H4 (cell line): ENCODE measurements around the gene ABCA5. TPM values are rescaled to one million over a fixed set of nuclear protein-coding genes. Genes with fewer than 3 reads are reported as not detected.
"Not testable (repeated sequence)": the region's sequence is repeated elsewhere in the genome, so short reads cannot be mapped to it uniquely, and the experiment has no call there.

Experiments used
- DNase-seq: peaks from one replicate; pipeline ENCODE4 v3.0.0-alpha.2; 2015; ENCODE audit warnings: low spot score
- total RNA-seq: library from RNA; depleted of rRNA; stranded (reverse); fragments of >200 nt; shearing (Covaris generic); gene quantifications from 2 replicates; pipeline ENCODE4 v1.2.3, GENCODE V29; 2014

ABCA5 gene
- total RNA-seq, 1 experiment from 2014 or later: 2.7 TPM

DNA sequence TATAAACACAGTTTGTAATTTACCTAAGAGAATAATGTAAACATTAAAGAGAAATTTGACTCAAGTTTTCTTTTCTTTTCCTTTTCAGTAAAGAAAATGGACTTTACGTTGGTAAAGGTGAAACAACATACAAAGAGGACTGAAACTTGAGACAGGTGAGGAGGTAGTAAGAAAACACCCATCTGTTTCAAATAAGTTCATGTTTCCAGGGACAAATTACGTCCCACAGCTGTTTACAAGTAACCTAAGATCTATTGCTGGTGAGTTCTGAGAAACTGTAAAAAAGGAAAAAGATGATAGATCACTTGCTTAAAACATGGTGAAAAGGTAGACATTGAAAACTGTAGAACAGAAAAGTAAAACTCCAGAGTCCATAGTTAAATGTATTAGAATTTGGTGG lies 4.8 kb upstream of the ABCA5 start:
- DNase-seq: no peak

- DNase-seq: no peak
These were observed 415 bp downstream of the ABCA5 start for GRCh38 chr17:69326377-69327059.

GRCh38 chr17:69325518-69326376 lies 1.2 kb downstream of the ABCA5 start:
- DNase-seq: no peak

- DNase-seq: no peak
These were observed 3.1 kb downstream of the ABCA5 start for GRCh38 chr17:69323806-69324205.

DNA sequence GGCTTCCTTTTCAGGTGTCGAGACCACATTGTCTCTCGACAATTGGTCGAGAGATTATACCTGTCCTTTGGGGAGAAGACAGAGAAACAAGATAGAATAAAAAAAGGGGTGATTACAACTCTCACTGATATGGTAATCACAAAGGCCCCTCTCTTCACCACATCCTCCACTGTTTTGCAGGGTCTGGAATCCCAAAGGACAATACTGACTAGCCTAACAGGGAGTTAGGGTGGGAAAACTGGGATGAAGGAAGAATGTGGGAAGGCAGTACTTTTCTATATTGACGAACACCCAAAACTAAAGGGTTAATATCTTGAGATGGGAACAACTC lies 6.1 kb downstream of the ABCA5 start:
- no peak for DNase-seq

GRCh38 chr17:69320210-69320907 lies 6.6 kb downstream of the ABCA5 start:
- no peak for DNase-seq

DNA sequence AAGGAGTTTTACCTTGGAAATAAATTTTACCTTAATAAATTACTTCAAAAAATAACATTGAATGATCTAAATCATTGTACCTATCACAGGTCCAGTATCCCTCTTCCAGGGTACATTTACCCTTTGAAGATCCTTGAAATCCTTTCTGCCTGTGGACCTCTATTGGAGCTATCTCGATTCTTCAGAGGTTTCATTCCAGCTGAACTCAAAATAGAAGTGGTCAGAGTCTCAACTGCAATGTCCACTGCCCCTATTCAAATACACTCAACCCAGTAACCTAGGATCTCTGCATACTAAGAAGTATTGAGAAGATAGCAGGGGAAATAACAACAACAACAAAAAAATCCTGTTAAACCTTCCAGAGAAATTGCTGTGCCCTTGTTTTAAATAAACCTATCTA lies 9.3 kb downstream of the ABCA5 start:
- DNase-seq: no peak

- no peak for DNase-seq
These were observed 12.5 kb downstream of the ABCA5 start for GRCh38 chr17:69314246-69315065.

DNA sequence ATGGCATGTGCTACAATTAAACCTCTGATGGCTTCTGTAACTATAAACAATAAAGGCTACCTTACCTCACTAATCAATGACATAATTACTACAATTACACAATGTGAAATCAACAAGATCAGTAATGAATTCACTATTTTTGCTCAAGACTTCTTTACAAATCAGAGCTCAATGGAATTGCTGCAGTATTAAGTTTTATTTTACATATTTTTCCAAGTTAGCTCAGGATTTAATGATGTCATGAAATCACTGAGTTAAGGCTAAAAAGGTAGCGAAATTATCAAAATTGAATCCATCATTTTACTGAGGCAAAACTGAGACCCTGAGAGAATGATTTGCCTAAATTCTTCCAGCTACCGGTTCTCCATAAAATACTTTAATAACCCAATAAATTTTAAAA lies 21.8 kb downstream of the ABCA5 start:
- DNase-seq: no peak

GRCh38 chr17:69302682-69303081 lies 24.3 kb downstream of the ABCA5 start:
- DNase-seq: no peak

- DNase-seq: no peak
These were observed 26.7 kb downstream of the ABCA5 start for GRCh38 chr17:69300222-69300621.

DNA sequence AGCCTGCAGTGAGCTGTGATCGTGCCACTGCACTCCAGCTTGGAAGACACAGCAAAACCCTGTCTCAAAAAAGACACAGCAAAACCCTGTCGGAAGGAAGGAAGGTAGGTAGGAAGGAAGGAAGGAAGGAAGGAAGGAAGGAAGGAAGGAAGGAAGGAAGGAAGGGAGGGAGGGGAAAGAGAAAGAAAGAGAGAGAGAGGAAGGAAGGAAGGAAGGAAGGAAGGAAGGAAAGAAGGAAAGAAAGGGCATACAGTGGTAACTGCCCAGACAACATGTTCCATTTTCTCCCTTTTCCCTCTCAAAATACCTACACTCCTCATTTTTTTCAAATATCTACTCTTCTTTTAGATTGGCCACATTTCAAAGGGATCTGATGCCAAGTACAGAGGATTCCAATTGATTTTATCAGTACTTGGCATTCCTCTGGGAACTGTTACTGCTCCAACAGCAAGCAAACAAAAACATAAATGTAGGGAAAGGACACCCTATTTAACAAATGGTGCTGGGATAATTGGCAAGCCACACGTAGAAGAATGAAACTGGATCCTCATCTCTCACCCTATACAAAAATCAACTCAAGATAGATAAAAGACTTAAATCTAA lies 28.7 kb downstream of the ABCA5 start:
- not testable (repeated sequence) for DNase-seq

- DNase-seq: no peak
These were observed 39.8 kb downstream of the ABCA5 start for GRCh38 chr17:69287168-69287567.

GRCh38 chr17:69286257-69286656 lies 40.7 kb downstream of the ABCA5 start:
- DNase-seq: no peak

GRCh38 chr17:69284646-69285045 lies 42.3 kb downstream of the ABCA5 start:
- no peak for DNase-seq

GRCh38 chr17:69282002-69282401 lies 44.9 kb downstream of the ABCA5 start:
- DNase-seq: no peak

DNA sequence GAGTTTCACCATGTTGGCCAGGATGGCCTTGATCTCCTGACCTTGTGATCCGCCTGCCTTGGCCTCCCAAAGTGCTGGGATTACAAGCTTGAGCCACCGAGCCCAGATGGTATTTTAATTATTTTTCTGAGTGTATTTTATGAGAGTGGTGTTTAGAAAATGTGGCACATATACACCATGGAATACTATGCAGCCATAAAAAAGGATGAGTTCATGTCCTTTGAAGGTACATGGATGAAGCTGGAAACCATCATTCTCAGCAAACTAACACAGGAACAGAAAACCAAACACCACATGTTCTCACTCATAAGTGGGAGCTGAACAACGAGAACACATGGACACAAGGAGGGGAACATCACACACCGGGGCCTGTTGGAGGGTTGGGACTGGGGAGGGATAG lies 50.7 kb downstream of the ABCA5 start:
- DNase-seq: not testable (repeated sequence)

DNA sequence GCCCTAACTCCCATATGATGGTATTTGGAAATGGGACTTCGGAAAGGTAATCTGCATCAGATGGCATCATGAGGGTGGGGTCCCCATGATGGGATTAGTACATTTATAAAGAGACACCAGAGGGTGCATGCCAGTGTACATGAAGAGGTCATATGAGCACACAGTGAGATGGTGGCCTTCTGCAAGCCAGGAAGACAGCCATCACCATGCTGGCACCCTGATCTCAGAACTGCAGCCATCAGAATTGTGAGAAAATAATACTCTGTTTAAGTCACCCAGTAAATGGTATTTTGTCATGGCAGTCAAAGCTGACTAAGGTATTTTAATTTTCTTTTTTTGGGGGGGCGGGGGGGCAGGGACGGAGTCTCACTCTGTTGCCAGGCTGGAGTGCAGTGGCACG lies 51.2 kb downstream of the ABCA5 start:
- DNase-seq: no peak

DNA sequence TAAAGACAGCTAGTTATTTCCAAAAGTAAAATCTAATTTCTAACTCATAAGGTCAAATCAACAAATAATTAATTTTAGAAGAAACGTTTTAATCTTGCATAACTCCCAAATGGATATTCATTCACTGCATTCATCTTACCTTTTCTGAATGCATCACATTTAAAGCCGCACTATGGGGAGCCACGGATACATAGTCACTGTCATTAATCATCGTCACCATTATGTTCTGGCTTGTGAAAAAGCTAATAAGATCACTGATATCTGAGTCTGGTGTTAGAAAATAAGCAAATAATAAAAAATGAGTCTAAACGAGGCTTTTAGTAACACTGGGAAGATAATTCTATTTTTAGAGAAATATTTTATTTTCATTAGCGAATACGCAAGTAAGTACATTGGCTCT lies 55.9 kb downstream of the ABCA5 start:
- no peak for DNase-seq

DNA sequence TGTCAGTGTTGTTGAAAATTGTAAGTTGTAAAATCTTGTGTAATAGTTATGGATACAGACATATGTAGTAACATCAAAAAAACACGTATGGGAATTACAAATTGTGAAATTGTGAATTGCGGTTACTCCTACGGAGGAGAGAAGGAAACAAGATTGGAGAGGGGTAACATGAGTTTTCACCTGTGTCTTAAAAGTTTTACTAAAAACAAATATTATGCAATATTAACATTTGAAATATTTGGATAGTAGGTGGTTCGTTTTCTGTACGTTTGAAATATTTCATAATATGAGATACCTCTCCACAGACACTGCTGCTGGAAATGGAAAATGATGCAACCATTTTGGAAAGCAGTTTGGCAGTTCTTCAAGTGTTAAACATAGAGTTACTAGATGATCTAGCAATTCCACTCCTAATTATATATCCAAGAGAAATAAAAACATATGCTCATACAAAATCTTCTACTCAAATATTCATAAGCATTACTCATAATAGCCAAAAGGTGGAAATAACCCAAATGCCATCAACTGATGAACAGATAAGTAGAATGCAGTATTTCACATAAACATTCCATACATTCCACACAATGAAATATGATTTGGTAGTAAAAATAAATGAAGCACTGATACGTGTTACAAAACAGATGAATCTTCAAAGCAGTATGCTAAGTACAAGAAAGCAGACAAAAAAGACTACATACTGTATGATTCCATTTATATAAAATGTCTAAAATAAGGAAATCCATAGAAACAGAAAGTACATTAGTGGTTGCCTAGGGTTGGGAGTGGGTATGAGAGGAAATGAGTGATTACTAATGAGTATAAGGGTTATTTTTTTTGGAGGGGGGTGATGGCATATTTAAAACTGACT lies 57.6 kb downstream of the ABCA5 start:
- no peak for DNase-seq
